ENCODE results near the gene TOP2B.

Gene TOP2B

GRCh38 chr3:25707268-25707926, 42.7 kb upstream of the TOP2B start:
- H3K4me1 ChIP-seq (ENCODE audit: control insufficient read depth in 2 of 2, insufficient read depth in 1 of 2, low read depth in 1 of 2, low read length in 2 of 2): no peaks in the 10 kb centered on the region
- no CpG with 5 or more reads among the region's 2 CpGs for WGBS, 2 donors (ENCODE audit: extremely low coverage in 2 of 2, insufficient read length in 2 of 2, insufficient replicate concordance in 1 of 2)

GRCh38 chr3:25706213-25706612, 41.5 kb upstream of the TOP2B start:
- Histone ChIP-seq H4K8ac (ENCODE audit: low read depth, low read length) (no peak overlapping the region), H3K36me3 (replicated peaks in 1 of 2; ENCODE audit: control insufficient read depth in 2 of 2, insufficient read depth in 2 of 2, low read length in 2 of 2) (no peaks in the 10 kb centered on the region), H2AK5ac (ENCODE audit: low read depth, low read length) (no peak overlapping the region), H2BK120ac (ENCODE audit: low read depth, low read length) (no peak overlapping the region), H3K4me1 (ENCODE audit: control insufficient read depth in 2 of 2, insufficient read depth in 1 of 2, low read depth in 1 of 2, low read length in 2 of 2) (no peaks in the 10 kb centered on the region), H3K18ac (ENCODE audit: low read length) (no peak overlapping the region), H2BK5ac (ENCODE audit: low read length) (no peak overlapping the region), H2AFZ (ENCODE audit: low read length) (no peak overlapping the region), H4K91ac (ENCODE audit: low read depth, low read length, poor library complexity) (no peak overlapping the region), H3K9me3 (replicated peaks in 1 of 2; ENCODE audit: control insufficient read depth in 2 of 2, insufficient read depth in 1 of 2, low read depth in 1 of 2, low read length in 2 of 2) (no peaks in the 10 kb centered on the region), H2BK15ac (ENCODE audit: low read length) (no peak overlapping the region), H3K4me2 (ENCODE audit: insufficient read depth, low read length, poor library complexity, severe bottlenecking) (no peak overlapping the region), H3K27ac (replicated peaks; ENCODE audit: low read length) (no peak overlapping the region), H3K14ac (ENCODE audit: low read length) (no peak overlapping the region), H3K23ac (ENCODE audit: low read depth, low read length, poor library complexity) (no peak overlapping the region), H3K27me3 (ENCODE audit: control insufficient read depth in 3 of 3, insufficient read depth in 3 of 3, low read depth in 1 of 3, low read length in 3 of 3) (no peaks in the 10 kb centered on the region), H3K9ac (ENCODE audit: low read depth, low read length, poor library complexity) (no peak overlapping the region), H3K4ac (ENCODE audit: low read length) (no peak overlapping the region), H3K4me3 (ENCODE audit: low read length in 2 of 2) (no peak overlapping the region), H2BK12ac (ENCODE audit: low read length) (no peak overlapping the region), H3K79me1 (ENCODE audit: low read depth, low read length) (no peaks in the 10 kb centered on the region)
- DNase-seq (ENCODE audit: low spot score): no peak
- no CpG with 5 or more reads among the region's 4 CpGs for WGBS, 2 donors (ENCODE audit: extremely low coverage in 2 of 2, insufficient read length in 2 of 2, insufficient replicate concordance in 1 of 2)

More at GRCh38 chr3:25707268-25707926, 42.7 kb upstream of the TOP2B start:
- Histone ChIP-seq H3K4ac (ENCODE audit: low read length) (no peak overlapping the region), H2AFZ (ENCODE audit: low read length) (no peak overlapping the region), H2BK120ac (ENCODE audit: low read depth, low read length) (no peak overlapping the region), H2BK5ac (ENCODE audit: low read length) (no peak overlapping the region), H3K9ac (ENCODE audit: low read depth, low read length, poor library complexity) (no peak overlapping the region), H4K91ac (ENCODE audit: low read depth, low read length, poor library complexity) (no peak overlapping the region), H3K79me1 (ENCODE audit: low read depth, low read length) (no peaks in the 10 kb centered on the region), H2BK15ac (ENCODE audit: low read length) (no peak overlapping the region), H3K18ac (ENCODE audit: low read length) (no peak overlapping the region), H3K27ac (replicated peaks; ENCODE audit: low read length) (no peak overlapping the region), H3K14ac (ENCODE audit: low read length) (no peak overlapping the region), H3K23ac (ENCODE audit: low read depth, low read length, poor library complexity) (no peak overlapping the region), H3K4me2 (ENCODE audit: insufficient read depth, low read length, poor library complexity, severe bottlenecking) (no peak overlapping the region), H2AK5ac (ENCODE audit: low read depth, low read length) (no peak overlapping the region), H3K9me3 (replicated peaks in 1 of 2; ENCODE audit: control insufficient read depth in 2 of 2, insufficient read depth in 1 of 2, low read depth in 1 of 2, low read length in 2 of 2) (no peaks in the 10 kb centered on the region), H3K4me3 (ENCODE audit: low read length in 2 of 2) (no peak overlapping the region), H3K27me3 (ENCODE audit: control insufficient read depth in 3 of 3, insufficient read depth in 3 of 3, low read depth in 1 of 3, low read length in 3 of 3) (no peaks in the 10 kb centered on the region), H3K36me3 (replicated peaks in 1 of 2; ENCODE audit: control insufficient read depth in 2 of 2, insufficient read depth in 2 of 2, low read length in 2 of 2) (no peaks in the 10 kb centered on the region), H4K8ac (ENCODE audit: low read depth, low read length) (no peak overlapping the region), H2BK12ac (ENCODE audit: low read length) (no peak overlapping the region)
- no peak for DNase-seq (ENCODE audit: low spot score)

GRCh38 chr3:25697553-25697952, 32.8 kb upstream of the TOP2B start:
- H2BK15ac ChIP-seq (ENCODE audit: low read length): no peak overlapping the region
- WGBS, 2 donors (ENCODE audit: extremely low coverage in 2 of 2, insufficient read length in 2 of 2, insufficient replicate concordance in 1 of 2): no CpG with 5 or more reads among the region's 1 CpG

DNA sequence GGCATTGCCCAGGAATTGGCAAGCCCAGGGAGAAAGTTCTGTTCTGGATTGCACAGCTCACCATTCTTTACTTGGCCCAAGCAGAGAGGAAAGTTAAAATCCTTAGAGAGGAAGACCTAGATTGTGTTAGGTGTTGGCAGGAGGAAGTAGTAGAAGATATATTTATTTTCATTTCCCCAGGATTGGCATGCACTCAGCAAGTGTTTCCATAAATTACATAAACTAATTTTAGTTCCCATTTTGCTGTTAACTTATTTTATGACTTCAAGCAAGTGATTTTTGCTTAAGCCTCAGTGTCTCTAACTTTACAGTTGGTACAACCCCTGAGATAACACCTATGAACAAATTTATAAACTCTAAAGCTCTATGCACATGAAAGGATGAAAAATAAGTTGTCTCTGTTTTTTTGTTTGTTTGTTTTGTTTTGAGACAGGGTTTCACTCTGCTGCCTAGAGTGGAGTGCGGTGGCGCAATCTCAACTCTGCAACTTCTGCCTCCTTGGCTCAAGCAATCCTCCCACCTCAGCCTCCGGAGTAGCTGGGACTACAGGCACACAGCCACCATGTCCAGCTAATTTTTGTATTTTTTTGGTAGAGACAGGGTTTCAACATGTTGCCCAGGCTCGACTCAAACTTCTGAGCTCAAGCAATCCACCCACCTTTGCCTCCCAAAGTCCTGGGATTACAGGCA, 31.2 kb upstream of the TOP2B start:
- Histone ChIP-seq H2AFZ (ENCODE audit: low read length) (no peak overlapping the region), H2BK12ac (ENCODE audit: low read length) (no peak overlapping the region), H3K4ac (ENCODE audit: low read length) (no peak overlapping the region), H3K79me1 (ENCODE audit: low read depth, low read length) (no peaks in the 10 kb centered on the region), H2BK15ac (ENCODE audit: low read length) (no peak overlapping the region), H3K27me3 (ENCODE audit: control insufficient read depth in 3 of 3, insufficient read depth in 3 of 3, low read depth in 1 of 3, low read length in 3 of 3) (peaks cover 0 to 8% (median 0%) of the 10 kb centered on the region in 3 experiments), H2AK5ac (ENCODE audit: low read depth, low read length) (no peak overlapping the region), H3K27ac (replicated peaks; ENCODE audit: low read length) (no peak overlapping the region), H3K9me3 (replicated peaks in 1 of 2; ENCODE audit: control insufficient read depth in 2 of 2, insufficient read depth in 1 of 2, low read depth in 1 of 2, low read length in 2 of 2) (no peaks in the 10 kb centered on the region), H2BK5ac (ENCODE audit: low read length) (no peak overlapping the region), H3K9ac (ENCODE audit: low read depth, low read length, poor library complexity) (no peak overlapping the region), H3K18ac (ENCODE audit: low read length) (no peak overlapping the region), H3K23ac (ENCODE audit: low read depth, low read length, poor library complexity) (no peak overlapping the region), H3K4me3 (ENCODE audit: low read length in 2 of 2) (no peak overlapping the region), H3K4me1 (ENCODE audit: control insufficient read depth in 2 of 2, insufficient read depth in 1 of 2, low read depth in 1 of 2, low read length in 2 of 2) (no peaks in the 10 kb centered on the region), H3K4me2 (ENCODE audit: insufficient read depth, low read length, poor library complexity, severe bottlenecking) (no peak overlapping the region), H2BK120ac (ENCODE audit: low read depth, low read length) (no peak overlapping the region), H4K91ac (ENCODE audit: low read depth, low read length, poor library complexity) (no peak overlapping the region), H4K8ac (ENCODE audit: low read depth, low read length) (no peak overlapping the region), H3K36me3 (replicated peaks in 1 of 2; ENCODE audit: control insufficient read depth in 2 of 2, insufficient read depth in 2 of 2, low read length in 2 of 2) (no peaks in the 10 kb centered on the region), H3K14ac (ENCODE audit: low read length) (no peak overlapping the region)
- no CpG with 5 or more reads among the region's 4 CpGs for WGBS, 2 donors (ENCODE audit: extremely low coverage in 2 of 2, insufficient read length in 2 of 2, insufficient replicate concordance in 1 of 2)
- DNase-seq (ENCODE audit: low spot score): no peak

More at GRCh38 chr3:25697553-25697952, 32.8 kb upstream of the TOP2B start:
- Histone ChIP-seq H3K9me3 (replicated peaks in 1 of 2; ENCODE audit: control insufficient read depth in 2 of 2, insufficient read depth in 1 of 2, low read depth in 1 of 2, low read length in 2 of 2) (no peaks in the 10 kb centered on the region), H2AFZ (ENCODE audit: low read length) (no peak overlapping the region), H2AK5ac (ENCODE audit: low read depth, low read length) (no peak overlapping the region), H3K4me2 (ENCODE audit: insufficient read depth, low read length, poor library complexity, severe bottlenecking) (no peak overlapping the region), H3K9ac (ENCODE audit: low read depth, low read length, poor library complexity) (no peak overlapping the region), H3K79me1 (ENCODE audit: low read depth, low read length) (no peaks in the 10 kb centered on the region), H2BK12ac (ENCODE audit: low read length) (no peak overlapping the region), H2BK120ac (ENCODE audit: low read depth, low read length) (no peak overlapping the region), H4K91ac (ENCODE audit: low read depth, low read length, poor library complexity) (no peak overlapping the region), H3K4ac (ENCODE audit: low read length) (no peak overlapping the region), H3K23ac (ENCODE audit: low read depth, low read length, poor library complexity) (no peak overlapping the region), H4K8ac (ENCODE audit: low read depth, low read length) (no peak overlapping the region), H3K27me3 (ENCODE audit: control insufficient read depth in 3 of 3, insufficient read depth in 3 of 3, low read depth in 1 of 3, low read length in 3 of 3) (no peaks in the 10 kb centered on the region), H3K27ac (replicated peaks; ENCODE audit: low read length) (no peak overlapping the region), H3K14ac (ENCODE audit: low read length) (no peak overlapping the region), H3K36me3 (replicated peaks in 1 of 2; ENCODE audit: control insufficient read depth in 2 of 2, insufficient read depth in 2 of 2, low read length in 2 of 2) (no peaks in the 10 kb centered on the region), H2BK5ac (ENCODE audit: low read length) (no peak overlapping the region), H3K18ac (ENCODE audit: low read length) (no peak overlapping the region), H3K4me1 (ENCODE audit: control insufficient read depth in 2 of 2, insufficient read depth in 1 of 2, low read depth in 1 of 2, low read length in 2 of 2) (no peaks in the 10 kb centered on the region), H3K4me3 (ENCODE audit: low read length in 2 of 2) (no peak overlapping the region)
- no peak for DNase-seq (ENCODE audit: low spot score)
